Activated CD8-positive, alpha-beta memory T cell treated with anti-CD3 and anti-CD28 coated beads, Interleukin-2, amount 50 U/mL, for 4 hours (primary cell): ENCODE data around the gene TERT.

ENCODE experiments used
- DNase-seq: peaks from one replicate; pipeline ENCODE4 v3.0.0-alpha.2; 2020

The TERT gene

GRCh38 chr5:1255081-1255561 lies 39.7 kb downstream of the TERT start:
- peak; percentile 38 for DNase-seq

- no peak for DNase-seq
Observed at GRCh38 chr5:1254196-1254595, 40.7 kb downstream of the TERT start.

DNA sequence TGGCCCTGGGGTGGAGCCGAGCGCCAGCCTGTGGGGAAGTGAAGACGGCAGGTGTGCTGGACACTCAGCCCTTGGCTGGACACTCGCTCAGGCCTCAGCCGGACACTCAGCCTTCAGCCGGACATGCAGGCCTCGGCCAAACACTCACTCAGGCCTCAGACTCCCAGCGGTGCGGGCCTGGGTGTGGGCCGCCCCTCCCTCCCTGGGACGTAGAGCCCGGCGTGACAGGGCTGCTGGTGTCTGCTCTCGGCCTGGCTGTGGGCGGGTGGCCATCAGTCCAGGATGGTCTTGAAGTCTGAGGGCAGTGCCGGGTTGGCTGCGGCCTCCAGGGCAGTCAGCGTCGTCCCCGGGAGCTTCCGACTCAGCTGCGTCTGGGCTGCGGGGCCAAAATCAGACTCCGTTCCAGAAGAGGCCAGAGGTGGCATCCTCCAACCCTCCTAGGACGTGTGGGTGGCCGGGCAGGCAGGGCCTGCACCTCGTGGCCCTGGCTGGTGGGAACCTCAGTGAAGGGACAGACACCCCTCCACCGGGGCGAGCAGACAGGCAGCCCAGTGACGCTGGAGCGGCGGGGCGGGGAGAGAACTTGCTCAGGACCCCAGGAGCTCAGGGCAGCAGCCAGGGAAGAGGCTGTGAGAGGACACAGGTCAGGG lies 41.3 kb downstream of the TERT start:
- no peak for DNase-seq

DNA sequence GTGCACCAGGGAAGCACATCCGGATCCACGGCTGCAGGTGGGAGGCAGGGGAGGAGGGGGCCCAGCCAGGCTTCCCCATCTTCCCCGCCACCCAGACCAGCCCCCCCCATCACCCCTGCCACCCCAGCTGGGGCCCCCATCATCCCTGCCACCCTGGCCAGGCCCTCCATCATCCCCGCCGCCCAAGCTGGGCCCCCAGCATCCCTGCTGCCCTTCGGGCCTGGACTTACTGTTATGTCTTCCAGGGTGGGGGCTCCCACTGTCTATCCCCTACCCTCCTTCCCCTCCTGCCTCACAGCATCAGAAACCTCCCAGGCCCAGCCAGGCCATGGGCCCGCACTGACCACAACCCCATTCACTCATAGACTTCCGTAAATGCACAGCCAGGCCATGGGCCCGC lies 42.2 kb downstream of the TERT start:
- DNase-seq, result no peak

GRCh38 chr5:1251678-1252580 lies 42.9 kb downstream of the TERT start:
- DNase-seq, result no peak

DNA sequence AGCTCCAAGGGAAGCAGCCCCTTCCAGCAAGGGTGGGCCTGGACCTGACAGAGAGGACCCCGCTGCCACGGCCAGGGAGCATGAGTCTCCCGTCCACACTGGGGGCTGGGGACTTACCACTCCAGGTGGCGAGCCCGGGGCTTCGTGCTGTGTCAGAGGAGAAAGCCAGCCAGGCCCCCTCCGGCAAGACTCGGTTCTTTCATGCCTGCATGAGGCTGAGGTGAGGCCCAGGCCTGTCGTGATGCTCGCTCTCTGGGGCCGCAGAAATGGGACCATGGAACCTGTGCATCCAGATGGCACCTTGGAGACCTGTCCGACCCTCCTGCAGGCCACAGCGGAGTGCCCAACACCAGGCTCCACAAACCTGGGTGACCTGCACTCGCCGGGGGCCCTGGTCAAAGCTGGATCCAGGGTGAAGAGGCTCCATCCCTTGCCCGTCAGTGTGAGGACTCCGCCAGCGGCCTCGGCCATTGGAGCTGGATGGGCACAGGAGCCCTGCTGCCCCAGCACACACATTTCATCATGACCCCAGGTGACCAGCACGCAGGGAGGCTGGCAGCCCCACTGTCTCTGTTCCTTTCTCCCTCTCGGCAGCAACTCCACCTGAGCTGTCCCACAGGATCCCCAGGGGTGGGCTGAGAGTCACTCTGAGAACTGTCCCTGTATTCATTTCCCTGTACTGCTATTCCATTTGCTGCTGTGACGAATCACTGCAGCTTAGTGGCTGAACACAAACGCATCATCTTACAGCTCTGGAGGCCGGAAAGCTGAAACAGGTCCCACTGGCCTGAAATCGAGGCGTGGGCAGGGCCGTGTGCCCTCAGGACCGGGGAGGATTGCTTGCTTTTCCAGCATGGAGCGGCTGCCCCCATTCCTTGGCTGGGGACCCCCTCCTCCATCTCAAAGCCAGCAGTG lies 45.2 kb downstream of the TERT start:
- DNase-seq, result no peak

- no peak for DNase-seq
Observed at GRCh38 chr5:1247811-1248210, 47.1 kb downstream of the TERT start.

DNA sequence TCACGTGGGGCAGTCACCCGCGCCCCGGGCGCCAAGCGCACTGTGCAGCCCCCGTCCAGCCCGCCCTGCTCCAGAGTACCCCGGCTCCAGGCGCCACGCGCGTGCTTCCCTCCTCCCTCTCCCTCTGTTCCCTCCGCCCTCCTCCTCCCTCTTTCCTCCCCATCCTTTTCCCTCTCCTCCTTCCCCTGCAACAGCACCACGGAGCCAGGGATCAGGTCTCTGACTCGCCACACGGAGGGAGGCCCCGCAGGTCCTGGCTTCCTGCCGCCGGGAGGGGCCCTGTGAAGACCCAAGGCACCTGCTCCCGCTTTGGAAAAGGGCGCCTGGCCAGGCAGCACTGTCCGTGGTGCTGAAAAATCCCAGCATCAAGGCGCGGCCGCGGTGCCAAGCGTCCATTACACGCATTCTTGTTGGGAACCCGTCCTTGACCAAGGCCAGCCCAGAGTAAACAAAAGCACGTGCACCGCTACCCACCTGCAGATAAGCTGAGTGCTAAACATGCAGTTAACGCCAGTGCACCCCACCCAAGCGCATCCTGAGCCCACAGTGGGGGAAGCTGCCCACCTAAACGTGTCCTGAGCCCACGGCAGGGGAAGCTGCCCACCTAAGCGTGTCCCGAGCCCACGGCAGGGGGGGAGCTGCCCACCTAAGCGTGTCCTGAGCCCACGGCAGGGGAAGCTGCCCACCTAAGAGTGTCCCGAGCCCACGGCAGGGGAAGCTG lies 48.0 kb downstream of the TERT start:
- DNase-seq, result no peak

DNA sequence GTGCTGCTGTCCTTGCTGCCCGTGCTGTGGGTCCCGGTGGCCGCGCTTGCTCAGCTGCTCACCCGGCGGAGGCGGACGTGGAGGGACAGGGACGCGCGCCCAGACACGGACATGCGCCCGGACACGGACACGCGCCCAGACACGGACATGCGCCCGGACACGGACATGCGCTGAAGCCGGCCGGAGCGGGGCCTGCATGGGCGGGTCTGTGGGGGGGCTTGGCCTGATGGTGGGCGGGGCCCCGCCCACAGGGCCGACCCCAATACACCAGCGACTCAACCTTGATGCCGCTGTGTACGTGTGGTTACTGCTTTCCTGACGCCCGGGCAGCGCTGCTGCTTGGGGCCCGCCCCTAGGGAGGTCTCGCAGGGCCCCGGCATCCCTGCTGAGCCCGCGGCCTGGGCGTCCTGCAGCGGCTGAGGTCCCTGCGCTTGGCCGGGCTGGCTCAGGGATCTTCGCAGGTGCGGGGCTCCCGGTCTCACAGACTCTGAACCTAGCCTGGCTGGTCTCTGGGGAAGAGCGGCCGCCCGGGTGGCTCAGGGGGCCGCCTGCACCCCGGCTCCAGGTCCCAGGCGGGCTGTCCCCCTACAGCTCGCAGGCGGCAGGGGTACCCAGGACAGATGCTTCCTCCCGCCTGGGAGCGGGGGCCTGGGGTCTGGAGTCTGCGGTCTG lies 48.8 kb downstream of the TERT start:
- no peak for DNase-seq

- no peak for DNase-seq
Observed at GRCh38 chr5:1244976-1245375, 49.9 kb downstream of the TERT start.

GRCh38 chr5:1244255-1244654 lies 50.6 kb downstream of the TERT start:
- DNase-seq, result no peak

DNA sequence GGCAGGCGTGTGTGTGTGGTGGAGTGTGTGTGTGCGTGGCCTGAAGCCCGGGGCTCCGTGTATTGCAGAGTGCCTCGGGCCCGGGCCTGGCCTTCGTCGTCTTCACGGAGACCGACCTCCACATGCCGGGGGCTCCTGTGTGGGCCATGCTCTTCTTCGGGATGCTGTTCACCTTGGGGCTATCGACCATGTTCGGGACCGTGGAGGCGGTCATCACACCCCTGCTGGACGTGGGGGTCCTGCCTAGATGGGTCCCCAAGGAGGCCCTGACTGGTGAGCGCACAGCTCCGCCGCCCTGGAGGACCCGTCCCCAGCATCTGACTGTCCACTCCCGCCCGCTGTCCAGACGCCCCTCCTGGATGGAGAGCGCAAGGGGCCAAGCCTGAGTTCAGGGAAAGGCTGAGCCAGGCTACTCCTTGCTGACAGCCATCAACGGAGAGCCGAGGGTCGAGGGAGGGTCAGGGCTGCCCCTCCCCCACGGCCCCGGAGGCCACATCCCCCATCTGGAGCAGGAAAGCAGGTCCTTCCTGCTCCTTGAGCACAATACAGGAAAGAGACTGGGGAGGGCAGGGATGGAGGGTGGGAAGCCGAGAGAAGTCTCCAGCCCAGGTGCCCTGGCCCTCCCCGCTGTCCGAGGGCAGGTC lies 51.3 kb downstream of the TERT start:
- DNase-seq, result no peak

DNA sequence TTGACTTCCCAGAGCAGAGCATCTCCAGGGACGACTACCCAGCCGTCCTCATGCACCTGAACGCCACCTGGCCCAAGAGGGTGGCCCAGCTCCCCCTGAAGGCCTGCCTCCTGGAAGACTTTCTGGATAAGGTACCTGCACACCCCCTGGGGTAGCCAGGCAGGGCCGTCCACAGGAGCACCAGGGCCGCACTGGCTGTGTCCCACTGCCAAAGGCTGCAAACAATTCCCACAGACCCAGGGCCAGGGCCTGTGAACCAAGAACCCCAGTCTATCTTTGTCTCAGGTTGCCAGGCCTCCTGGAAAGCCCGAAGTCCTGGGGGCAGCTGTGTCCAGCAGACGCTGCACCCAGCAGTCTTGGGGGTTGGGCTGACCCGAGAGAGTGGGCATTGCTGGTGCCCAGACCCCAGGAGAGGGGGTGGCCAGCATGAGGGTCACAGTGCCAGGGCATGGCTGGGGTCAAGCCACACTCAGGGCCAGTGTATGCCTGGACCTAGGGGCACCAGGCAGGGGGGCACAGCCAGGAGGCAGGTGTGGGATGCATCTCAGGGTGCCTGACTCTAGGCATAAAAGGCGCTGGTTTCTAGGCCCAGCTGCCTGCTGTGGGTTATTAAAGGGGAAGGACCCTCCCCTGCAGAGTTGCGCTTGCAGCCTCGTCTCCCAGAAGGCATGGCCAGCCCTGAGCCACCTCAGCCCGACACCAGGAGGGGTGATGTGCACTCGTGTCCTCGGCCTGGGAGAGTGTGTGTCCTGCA lies 52.0 kb downstream of the TERT start:
- no peak for DNase-seq

GRCh38 chr5:1241509-1242080 lies 53.3 kb downstream of the TERT start:
- no peak for DNase-seq

GRCh38 chr5:1240496-1241260 lies 54.2 kb downstream of the TERT start:
- no peak for DNase-seq

- DNase-seq, result no peak
Observed at GRCh38 chr5:1239505-1240251, 55.2 kb downstream of the TERT start.

DNA sequence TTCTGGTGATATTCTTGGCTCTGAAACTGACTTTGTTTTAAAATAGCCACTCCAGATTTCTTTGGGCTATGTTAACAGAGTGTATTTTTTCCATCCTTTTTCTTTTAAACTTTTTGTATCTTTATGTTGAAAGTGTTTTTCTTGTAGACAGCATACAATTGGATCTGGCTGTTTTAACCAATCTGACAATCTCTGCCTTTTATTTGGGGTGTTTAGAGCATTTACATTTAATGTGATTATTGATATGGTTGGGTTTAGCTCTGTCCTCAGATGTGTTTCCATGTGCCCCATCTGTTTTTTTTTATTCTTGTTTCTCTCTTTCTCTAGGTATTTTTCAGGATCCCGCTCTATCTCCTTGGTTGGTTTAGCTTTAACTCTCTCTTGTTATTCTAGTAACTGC lies 59.0 kb downstream of the TERT start:
- no peak for DNase-seq

- DNase-seq, result no peak
Observed at GRCh38 chr5:1235379-1235778, 59.5 kb downstream of the TERT start.

DNA sequence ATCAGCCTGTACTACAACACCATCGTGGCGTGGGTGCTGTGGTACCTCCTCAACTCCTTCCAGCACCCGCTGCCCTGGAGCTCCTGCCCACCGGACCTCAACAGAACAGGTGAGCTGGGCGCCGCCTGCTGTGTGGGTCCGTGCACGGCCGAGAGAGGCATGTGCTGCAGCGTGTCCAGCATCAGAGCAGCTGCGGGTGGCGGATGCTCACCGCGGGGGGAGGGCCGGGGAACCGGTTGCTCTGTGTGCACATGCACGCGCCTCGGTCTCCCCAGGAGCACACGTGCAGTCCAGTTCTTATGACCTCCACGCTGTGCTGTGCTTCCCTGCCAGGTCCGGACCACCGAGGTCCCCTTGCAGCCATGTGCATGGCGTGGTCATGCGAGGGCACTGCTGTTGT lies 62.1 kb downstream of the TERT start:
- no peak for DNase-seq
